HG03095 (cell line): Measurements from ENCODE around the gene SIL1.
"Not testable (repeated sequence)": the region's sequence is repeated elsewhere in the genome, so short reads cannot be mapped to it uniquely, and the experiment has no call there.

Experiments
- ATAC-seq: cut with Tn5 transposase; IDR thresholded peaks from one replicate; pipeline ENCODE4 v1.9.1; 2021; ENCODE audit warnings: moderate library complexity; ENCODE audit not compliant: unreplicated experiment

The SIL1 gene

GRCh38 chr5:139205124-139205523 is 7.0 kb upstream of the SIL1 start:
- ATAC-seq: no peak

GRCh38 chr5:139204196-139204595 is 6.0 kb upstream of the SIL1 start:
- no peak for ATAC-seq

DNA sequence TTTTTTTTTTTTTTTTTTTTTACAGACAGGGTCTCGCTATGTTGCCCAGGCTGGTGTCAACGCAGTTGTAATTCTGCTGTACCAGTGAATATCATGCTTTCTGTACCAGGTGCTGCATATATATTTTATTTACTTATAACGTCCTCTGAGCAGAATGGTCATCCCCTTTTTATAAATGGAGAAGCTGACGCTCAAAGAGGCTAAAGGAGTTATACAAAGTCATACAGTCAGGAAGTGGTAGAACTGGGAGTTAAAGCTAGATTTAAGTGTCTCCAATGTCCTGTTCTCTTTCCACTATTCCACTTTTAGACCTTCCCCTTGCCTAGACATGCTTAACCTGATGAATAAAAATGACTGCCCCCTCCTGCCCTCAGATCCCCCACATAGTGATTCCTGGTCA is 1.2 kb upstream of the SIL1 start:
- no peak for ATAC-seq

DNA sequence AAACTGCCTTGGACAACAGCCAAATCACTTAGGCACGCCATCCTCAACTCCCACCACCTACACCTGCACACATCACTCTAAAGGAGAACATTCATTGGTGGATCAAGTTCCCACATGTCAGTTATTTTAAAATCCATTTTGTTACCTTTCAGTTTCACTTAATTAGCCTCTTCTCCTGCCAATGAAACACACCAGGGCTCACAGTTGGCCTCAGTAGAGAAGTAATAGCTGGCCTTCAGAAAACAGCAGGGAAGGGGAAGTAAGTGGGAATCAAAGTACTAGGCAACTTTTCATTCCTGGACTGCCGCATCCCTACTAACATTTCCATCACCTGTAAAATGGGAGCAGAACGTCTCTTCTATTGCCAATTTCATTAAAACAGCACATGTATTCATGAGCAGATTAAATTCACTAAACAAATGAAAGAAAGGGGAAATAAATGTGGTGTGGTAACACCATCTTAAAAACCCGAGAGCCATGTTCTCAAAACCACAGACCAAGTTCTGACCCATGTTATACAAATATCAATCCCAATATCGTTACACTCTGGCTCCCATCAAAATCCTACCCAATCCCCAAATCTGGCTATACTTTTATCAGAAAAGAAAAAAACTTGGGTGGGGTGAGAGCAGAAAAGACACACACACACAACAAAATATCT is 1.7 kb downstream of the SIL1 start:
- no peak for ATAC-seq

- no peak for ATAC-seq
Measured at GRCh38 chr5:139194486-139194885, 3.7 kb downstream of the SIL1 start.

DNA sequence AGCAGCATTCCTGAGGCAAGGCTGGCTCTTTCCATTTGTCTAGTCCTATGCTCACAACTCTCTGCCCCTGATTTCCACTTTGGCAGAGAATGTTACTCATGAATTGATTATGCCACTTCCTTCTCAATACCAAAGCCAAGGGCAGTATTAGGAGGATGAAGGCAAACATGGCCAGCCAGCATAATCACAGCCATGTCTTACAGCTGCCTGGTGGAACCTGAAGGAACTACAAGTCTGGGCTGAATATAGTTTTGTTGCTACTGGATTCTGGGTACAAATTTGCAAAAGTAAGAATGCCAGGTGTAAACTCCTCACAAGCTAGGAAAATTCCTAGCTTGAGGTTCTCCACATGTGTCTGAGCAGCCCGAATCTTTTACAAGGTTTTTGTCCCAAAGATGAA is 4.2 kb downstream of the SIL1 start:
- no peak for ATAC-seq

- not testable (repeated sequence) for ATAC-seq
Measured at GRCh38 chr5:139192906-139193305, 5.3 kb downstream of the SIL1 start.

- ATAC-seq: not testable (repeated sequence)
Measured at GRCh38 chr5:139191954-139192353, 6.2 kb downstream of the SIL1 start.

GRCh38 chr5:139190125-139190524 is 8.0 kb downstream of the SIL1 start:
- no peak for ATAC-seq

DNA sequence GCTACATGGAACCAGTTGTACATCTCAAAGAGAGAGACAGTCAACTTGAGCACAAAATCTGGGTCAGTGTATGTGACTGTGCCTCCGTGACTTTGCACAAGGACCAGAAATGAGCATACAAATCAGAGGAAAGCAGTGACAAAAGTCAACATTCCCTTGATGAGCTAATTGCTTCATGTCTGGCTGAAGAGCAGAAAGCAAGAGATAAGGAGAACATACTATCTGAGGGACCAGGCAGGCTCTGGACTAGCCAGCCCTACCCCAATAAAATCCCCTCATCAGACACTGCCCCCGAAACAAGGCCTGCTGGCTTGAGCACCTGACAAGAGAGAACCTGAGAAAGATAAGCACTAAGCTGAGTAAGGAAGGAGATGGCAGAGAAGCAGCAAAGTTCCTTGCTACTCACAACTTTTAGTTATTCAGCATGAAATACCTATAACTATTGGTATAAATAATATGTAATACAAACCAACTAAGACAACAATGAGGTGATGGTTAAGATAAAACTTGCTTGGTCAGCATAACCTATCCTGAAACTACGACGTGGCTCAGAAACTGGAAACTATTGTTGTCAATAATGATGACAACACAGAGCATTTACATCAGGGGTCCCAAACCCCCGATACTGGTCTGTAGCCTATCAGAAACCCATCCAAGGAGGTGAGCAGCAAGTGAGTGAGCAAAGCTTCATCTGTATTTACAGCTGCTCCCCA is 9.5 kb downstream of the SIL1 start:
- no peak for ATAC-seq

DNA sequence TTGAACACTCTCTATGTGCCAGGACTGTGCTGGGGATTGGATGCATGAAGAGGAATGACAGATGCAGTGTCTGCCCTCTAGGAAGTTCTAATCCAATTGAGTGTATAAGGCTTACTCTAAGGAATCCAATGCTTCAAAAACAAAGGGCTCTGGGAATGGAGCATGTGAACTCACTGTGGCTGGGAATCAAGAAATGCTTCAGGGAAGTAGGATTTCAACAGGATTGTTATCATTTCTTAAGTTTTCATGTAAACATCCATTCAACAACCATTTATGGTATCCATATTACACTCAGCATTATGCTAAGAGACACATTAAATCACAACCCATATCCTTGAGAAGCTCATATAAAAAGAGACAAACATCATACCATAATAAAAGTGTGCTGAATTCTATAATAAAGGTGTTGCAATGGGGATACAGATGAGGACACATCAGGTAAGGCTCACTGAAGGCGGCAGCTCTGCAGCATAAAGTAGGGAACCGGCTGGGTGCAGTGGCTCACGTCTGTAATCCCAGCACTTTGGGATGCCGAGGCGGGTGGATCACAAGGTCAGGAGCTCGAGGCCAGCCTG is 11.3 kb downstream of the SIL1 start:
- no peak for ATAC-seq

- ATAC-seq: no peak
Measured at GRCh38 chr5:139186261-139186660, 11.9 kb downstream of the SIL1 start.

- ATAC-seq: no peak
Measured at GRCh38 chr5:139185589-139185988, 12.6 kb downstream of the SIL1 start.

- no peak for ATAC-seq
Measured at GRCh38 chr5:139183502-139183901, 14.7 kb downstream of the SIL1 start.

GRCh38 chr5:139182528-139183296 is 15.5 kb downstream of the SIL1 start:
- no peak for ATAC-seq

- ATAC-seq: no peak
Measured at GRCh38 chr5:139181835-139182452, 16.2 kb downstream of the SIL1 start.

DNA sequence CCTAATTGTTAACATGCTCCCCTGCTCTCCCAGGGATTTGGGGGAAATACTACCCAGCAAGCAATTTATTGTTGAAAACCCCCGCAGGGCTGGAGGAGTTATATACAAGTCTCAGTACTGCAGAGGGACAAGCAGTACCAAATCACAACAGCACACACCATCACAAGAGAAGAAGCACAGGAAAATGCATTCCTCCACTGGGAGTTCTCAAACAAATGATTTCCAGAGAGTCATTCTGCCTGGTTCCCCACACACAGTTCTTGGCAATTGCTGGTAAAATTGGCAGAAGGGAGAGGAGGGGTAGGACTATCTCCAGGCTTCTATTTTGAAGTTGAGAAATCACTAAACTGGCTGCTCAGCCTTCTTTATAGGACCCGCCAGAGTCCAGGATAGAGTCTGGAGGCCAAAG is 16.8 kb downstream of the SIL1 start:
- no peak for ATAC-seq

DNA sequence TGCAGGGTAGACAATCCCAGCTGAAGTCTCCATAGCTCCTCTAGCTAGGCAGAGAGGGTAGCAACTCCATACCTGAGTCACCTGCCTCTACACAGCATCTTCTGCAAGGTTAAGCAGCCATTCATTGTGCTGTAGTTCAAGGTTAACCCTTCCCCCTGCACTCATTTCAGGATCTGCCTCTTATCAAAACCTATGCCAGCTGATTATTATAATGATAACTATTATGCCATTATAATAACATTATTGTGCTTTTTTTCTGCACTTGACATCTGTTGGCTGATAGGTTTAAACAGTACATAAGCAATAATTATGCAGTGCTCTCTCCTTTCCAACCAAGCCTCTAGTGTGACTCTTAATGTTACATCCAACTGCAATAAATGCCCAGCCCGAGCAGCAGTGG is 17.3 kb downstream of the SIL1 start:
- no peak for ATAC-seq

DNA sequence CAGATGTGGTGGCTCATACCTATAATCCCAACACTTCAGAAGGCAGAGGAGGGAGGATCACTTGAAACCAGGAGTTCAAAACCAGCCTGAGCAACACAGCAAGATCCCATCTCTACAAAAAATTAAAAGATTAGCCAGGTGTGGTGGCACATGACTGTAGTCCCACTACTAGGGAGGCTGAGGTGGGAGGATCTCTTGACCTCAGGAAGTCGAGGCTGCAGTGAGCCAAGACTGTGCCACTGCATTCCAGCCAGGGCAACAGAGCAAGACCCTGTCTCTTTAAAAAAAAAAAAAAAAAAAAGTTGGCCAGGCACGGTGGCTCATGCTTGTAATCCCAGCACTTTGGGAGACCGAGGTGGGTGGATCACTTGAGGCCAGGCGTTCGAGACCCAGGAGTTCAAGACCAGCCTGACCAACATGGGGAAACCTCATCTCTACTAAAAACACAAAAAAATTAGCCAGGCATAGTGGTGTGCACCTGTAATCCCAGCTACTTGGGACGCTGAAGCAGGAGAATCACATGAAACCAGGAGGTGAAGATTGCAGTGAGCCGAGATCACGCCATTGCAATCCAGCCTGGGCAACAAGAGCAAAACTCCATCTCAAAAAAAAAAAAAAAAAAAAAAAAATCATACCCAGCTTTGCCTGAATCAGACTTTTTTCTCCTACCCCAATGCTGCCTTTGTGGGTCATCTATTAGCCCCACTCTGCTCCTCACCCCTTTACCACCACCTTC is 18.2 kb downstream of the SIL1 start:
- not testable (repeated sequence) for ATAC-seq

GRCh38 chr5:139178935-139179334 is 19.2 kb downstream of the SIL1 start:
- ATAC-seq: no peak

DNA sequence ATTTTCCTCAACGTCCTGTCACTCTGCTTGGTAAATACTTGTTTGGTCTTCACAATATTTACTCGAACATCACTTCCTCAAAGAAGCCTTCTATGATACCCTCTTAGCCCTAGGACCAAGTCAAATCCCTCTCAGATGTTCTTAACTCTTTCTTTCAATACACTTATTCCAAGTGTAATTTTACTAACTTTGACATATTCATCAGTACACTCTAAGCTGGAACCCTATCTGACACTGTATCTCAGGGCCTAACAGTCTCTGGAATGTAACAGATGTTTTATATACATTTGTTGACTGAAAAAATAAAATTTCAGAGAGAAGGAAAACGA is 19.6 kb downstream of the SIL1 start:
- no peak for ATAC-seq
